Fibroblast of lung (primary cell): ENCODE results near the gene ZNHIT1.

Experiments used
- CTCF ChIP-seq, 2 donors: IDR thresholded peaks in 1 of 2; conservative IDR thresholded peaks in 1 of 2; 1 replicate in 1 of 2; 2 replicates in 1 of 2; pipeline ENCODE4 v1.5.1; 2011 to 2012; ENCODE audit warnings: low read length in 2 of 2, control low read depth in 1 of 2, inconsistent platforms in 1 of 2, low read depth in 1 of 2, mild to moderate bottlenecking in 1 of 2
- EZH2 ChIP-seq: IDR thresholded peaks from 2 replicates; pipeline ENCODE4 v1.5.1; 2012; ENCODE audit warnings: low read length, control low read depth, mild to moderate bottlenecking; ENCODE audit errors: missing control alignments

- TF ChIP-seq CTCF (conservative IDR thresholded peaks at IDR 0.05 in 1 of 2, IDR thresholded peaks at IDR 0.05 in 1 of 2; ENCODE audit: low read depth in 1 of 2, low read length in 2 of 2) (no peak), EZH2 (no peak)
These were observed 19.5 kb upstream of the ZNHIT1 start for GRCh38 chr7:101198476-101198875.
